SK-N-SH (cell line): ENCODE data around the gene TBXA2R. TPM values are rescaled to one million over a fixed set of nuclear protein-coding genes. Genes with fewer than 3 reads are reported as not detected.
A peak's percentile ranks its signal among the peaks of the same experiment; 100 is the strongest.

Experiments used
- CTCF ChIA-PET: fragments of 300-600, 350-600 bp; formaldehyde crosslinking; extraction: SDS; loops from one replicate; lab custom pipeline; 2021; lab: Yijun Ruan, JAX
- POLR2A ChIA-PET: fragments of 350-600 bp; sonication (Branson Sonifier 250); formaldehyde crosslinking; extraction: SDS; loops from one replicate; lab custom pipeline; 2020; ENCODE audit warnings: antibody characterized with exemption, inconsistent platforms; lab: Yijun Ruan, JAX
- DNase-seq: peaks from one replicate; pipeline ENCODE4 v3.0.0; 2012
- H2AFZ ChIP-seq: fragments of 200-600 bp; sonication (generic); 2 replicates; pipeline ENCODE4 v1.8.1; 2016; ENCODE audit warnings: antibody characterized with exemption, mild to moderate bottlenecking, low read depth
- H3F3A ChIP-seq: fragments of 200-600 bp; sonication (generic); replicated peaks from 2 replicates; pipeline ENCODE3; 2016; ENCODE audit warnings: antibody characterized with exemption, mild to moderate bottlenecking; ENCODE audit not compliant: insufficient read depth
- H3K27ac ChIP-seq, 2 experiments: fragments of 200-500 bp in 1 of 2; fragments of 200-600 bp in 1 of 2; sonication (Bioruptor generic) in 1 of 2; sonication (generic), shearing (Covaris generic) in 1 of 2; 2 replicates each; pipeline versions ENCODE4 v1.5.1 to v1.6.1; 2014 to 2016; ENCODE audit warnings: low read depth in 2 of 2, inconsistent platforms in 1 of 2, low read length in 1 of 2, mild to moderate bottlenecking in 1 of 2, mixed read lengths in 1 of 2
- H3K27me3 ChIP-seq: fragments of 200-600 bp; sonication (generic), shearing (Covaris generic); 2 replicates; pipeline ENCODE4 v1.6.1; 2016; ENCODE audit warnings: mixed run types; ENCODE audit not compliant: insufficient read depth
- H3K36me3 ChIP-seq, 2 experiments: fragments of 200-500 bp in 1 of 2; fragments of 200-600 bp in 1 of 2; sonication (Bioruptor generic) in 1 of 2; sonication (generic) in 1 of 2; replicated peaks in 1 of 2; 2 replicates each; pipeline versions ENCODE3 to v1.5.1; 2014 to 2016; ENCODE audit warnings: low read length in 1 of 2, mild to moderate bottlenecking in 1 of 2; ENCODE audit not compliant: insufficient read depth in 2 of 2, control insufficient read depth in 1 of 2
- H3K4me1 ChIP-seq, 2 experiments: fragments of 200-500 bp in 1 of 2; fragments of 200-600 bp in 1 of 2; sonication (Bioruptor generic) in 1 of 2; sonication (generic), shearing (Covaris generic) in 1 of 2; 2 replicates each; pipeline versions ENCODE4 v1.5.1 to v1.6.1; 2014 to 2016; ENCODE audit warnings: low read depth in 1 of 2, low read length in 1 of 2, mixed run types in 1 of 2; ENCODE audit not compliant: insufficient read depth in 2 of 2, control insufficient read depth in 1 of 2
- H3K4me2 ChIP-seq: fragments of 200-600 bp; sonication (generic), shearing (Covaris generic); 2 replicates; pipeline ENCODE4 v1.6.1; 2017; ENCODE audit warnings: mixed run types
- H3K4me3 ChIP-seq, 2 experiments: fragments of 200-500 bp in 1 of 2; fragments of 200-600 bp in 1 of 2; sonication (Bioruptor generic) in 1 of 2; sonication (generic), shearing (Covaris generic) in 1 of 2; 2 replicates each; pipeline versions ENCODE4 v1.5.1 to v1.8.1; 2014 to 2016; ENCODE audit warnings: low read depth in 2 of 2, inconsistent platforms in 1 of 2, low read length in 1 of 2, mild to moderate bottlenecking in 1 of 2, mixed read lengths in 1 of 2, moderate library complexity in 1 of 2
- H3K79me2 ChIP-seq: fragments of 200-600 bp; sonication (generic); 2 replicates; pipeline ENCODE4 v1.8.1; 2017; ENCODE audit warnings: mild to moderate bottlenecking; ENCODE audit not compliant: insufficient read depth
- H3K9ac ChIP-seq: fragments of 200-600 bp; sonication (generic); 2 replicates; pipeline ENCODE4 v1.6.1; 2017; ENCODE audit warnings: mixed run types
- H3K9me2 ChIP-seq: fragments of 200-600 bp; sonication (generic); 2 replicates; pipeline ENCODE4 v1.6.1; 2017; ENCODE audit warnings: mixed run types
- H3K9me3 ChIP-seq: fragments of 200-600 bp; sonication (generic); 2 replicates; pipeline ENCODE4 v1.6.1; 2017; ENCODE audit warnings: mixed run types, mild to moderate bottlenecking, moderate library complexity
- H4K20me1 ChIP-seq: fragments of 200-600 bp; sonication (generic); 2 replicates; pipeline ENCODE4 v1.6.1; 2017; ENCODE audit warnings: mild to moderate bottlenecking, mixed run types; ENCODE audit not compliant: insufficient read depth
- CHD2 ChIP-seq: fragments of 150-350 bp; IDR thresholded peaks from 2 replicates; pipeline ENCODE4 v1.6.1; 2018; ENCODE audit warnings: low read length; ENCODE audit not compliant: partially characterized antibody
- CTCF ChIP-seq: fragments of 200-600 bp; sonication (generic); IDR thresholded peaks from 2 replicates; pipeline ENCODE4 v1.6.1; 2017; ENCODE audit warnings: antibody characterized with exemption, mild to moderate bottlenecking, moderate library complexity
- EP300 ChIP-seq, 2 experiments: IDR thresholded peaks; 2 replicates each; pipeline versions ENCODE4 v1.4.0 to v1.6.1; 2012; ENCODE audit warnings: borderline replicate concordance in 1 of 2, low read depth in 1 of 2, low read length in 1 of 2
- FOXJ3 ChIP-seq: sonication (generic); formaldehyde crosslinking; IDR thresholded peaks from 2 replicates; pipeline ENCODE4 v1.5.1; 2020; ENCODE audit warnings: mild to moderate bottlenecking, missing genetic modification reagents
- FOXM1 ChIP-seq: IDR thresholded peaks from 2 replicates; pipeline ENCODE4 v1.4.0; 2012; ENCODE audit warnings: low read depth, mild to moderate bottlenecking
- GABPA ChIP-seq: IDR thresholded peaks from 2 replicates; pipeline ENCODE4 v1.4.0; 2012; ENCODE audit warnings: low read depth, mild to moderate bottlenecking
- GATA2 ChIP-seq: sonication (generic); formaldehyde crosslinking; IDR thresholded peaks from 2 replicates; pipeline ENCODE4 v1.5.0; 2020; ENCODE audit warnings: mild to moderate bottlenecking, missing genetic modification reagents
- JUND ChIP-seq: IDR thresholded peaks from 2 replicates; pipeline ENCODE4 v1.4.0; 2012
- MEF2A ChIP-seq: IDR thresholded peaks from 2 replicates; pipeline ENCODE4 v1.4.0; 2012; ENCODE audit warnings: low read depth, borderline replicate concordance
- MXI1 ChIP-seq: IDR thresholded peaks from 2 replicates; pipeline ENCODE4 v1.6.1; 2012; ENCODE audit warnings: mild to moderate bottlenecking, low read depth, low read length, improper control_type of control experiment
- NRF1 ChIP-seq: IDR thresholded peaks from 2 replicates; pipeline ENCODE4 v1.6.1; 2012; ENCODE audit warnings: low read depth, mild to moderate bottlenecking, low read length
- RAD21 ChIP-seq: IDR thresholded peaks from 2 replicates; pipeline ENCODE4 v1.6.1; 2012; ENCODE audit warnings: mild to moderate bottlenecking, low read length
- RXRA ChIP-seq: IDR thresholded peaks from 2 replicates; pipeline ENCODE4 v1.4.0; 2012; ENCODE audit warnings: low read depth, mild to moderate bottlenecking, borderline replicate concordance
- SIN3A ChIP-seq: IDR thresholded peaks from 2 replicates; pipeline ENCODE4 v1.6.1; 2012; ENCODE audit warnings: low read depth, mild to moderate bottlenecking, low read length, moderate library complexity, borderline replicate concordance
- TAF1 ChIP-seq: IDR thresholded peaks from 2 replicates; pipeline ENCODE4 v1.6.1; 2012; ENCODE audit warnings: low read depth, mild to moderate bottlenecking, low read length, moderate library complexity, borderline replicate concordance
- TEAD4 ChIP-seq: IDR thresholded peaks from 2 replicates; pipeline ENCODE4 v1.4.0; 2012; ENCODE audit warnings: mild to moderate bottlenecking, borderline replicate concordance; ENCODE audit not compliant: insufficient read depth
- WGBS: methylation state at CpG from one replicate; pipeline ENCODE4 v1.1.6; 2017; ENCODE audit warnings: low lambda C conversion rate; 5-methylcytosine and 5-hydroxymethylcytosine counted together
- polyA plus RNA-seq, 3 experiments: library from polyadenylated mRNA; depleted of rRNA; stranded (reverse); fragments of >200 nt; gene quantifications; 2 replicates each; pipeline ENCODE4 v1.2.3, GENCODE V29; 2012

Gene TBXA2R
- polyA plus RNA-seq, 1 of the 3 experiments (the other 2 are of a cell fraction): 0.92 TPM

DNA sequence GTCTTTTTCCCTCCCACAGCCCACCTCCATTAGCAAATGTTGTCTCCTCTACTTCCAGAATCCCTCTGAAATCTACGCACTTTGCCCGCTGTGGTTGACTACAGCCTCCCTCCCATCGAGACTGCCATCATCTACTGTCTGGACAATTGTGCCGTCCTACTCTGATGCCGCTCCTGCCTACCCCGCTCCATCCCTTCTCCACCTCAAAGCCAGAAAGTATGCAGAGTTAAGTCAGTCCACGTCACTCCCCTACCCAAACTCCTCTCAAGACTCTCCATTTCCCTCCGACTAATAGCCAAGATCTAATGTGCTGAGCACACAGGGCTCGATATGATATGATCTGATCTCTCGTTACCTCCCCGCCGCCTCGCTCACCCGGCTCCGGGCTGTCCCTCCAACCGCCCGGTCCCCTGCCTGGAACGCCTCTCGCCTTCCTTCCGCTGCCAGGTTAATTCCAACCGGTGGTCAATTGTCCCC lies 19.4 kb upstream of the TBXA2R start:
- peaks cover 0 to 7% of the 10 kb centered on the region in 2 experiments for H3K36me3 ChIP-seq
- H3K9me2 ChIP-seq: no peaks in the 10 kb centered on the region
- no peak overlapping the region; the same call in 1 of the 2 replicates for H2AFZ ChIP-seq
- no peak for DNase-seq
- ChIA-PET CTCF (interaction anchor here (1.0 to 2.5 kb wide), 2 partner anchors 41 to 81 kb away, joined by 4 to 6 read pairs; partner anchors contain the start of gene GIPC3), POLR2A (no interaction called here)
- H3K4me1 ChIP-seq: peaks cover 8 to 11% of the 10 kb centered on the region in 2 experiments; a peak in 2 of 4 replicates
- peaks cover 17% of the 10 kb centered on the region for H4K20me1 ChIP-seq
- H3K79me2 ChIP-seq: peaks cover 38% of the 10 kb centered on the region
- no peak for TF ChIP-seq RXRA
- no peak for TF ChIP-seq FOXJ3 (CRISPR knock-in tag)
- no peak for TF ChIP-seq CTCF
- no peak for TF ChIP-seq FOXM1
- no peak for TF ChIP-seq GATA2 (CRISPR knock-in tag)
- no peak for TF ChIP-seq RAD21
- TF ChIP-seq NRF1: no peak
- TF ChIP-seq CHD2: no peak
- no peak for TF ChIP-seq EP300 (IDR thresholded peaks at IDR 0.05; ENCODE audit: borderline replicate concordance in 1 of 2, low read depth in 1 of 2, low read length in 1 of 2)
- peak overlapping the region; percentile 99 for H3K4me2 ChIP-seq
- H3F3A ChIP-seq: peaks cover 8% of the 10 kb centered on the region
- no peaks in the 10 kb centered on the region for H3K27me3 ChIP-seq
- under 1% methylated on average over 20 of the region's 21 CpGs for WGBS
- peak overlapping the region; percentile 85 to 94 for H3K4me3 ChIP-seq
- H3K27ac ChIP-seq: peak overlapping the region in 1 of 2 experiments; percentile 88; a peak in 3 of 4 replicates
- peak overlapping the region; percentile 86 for H3K9ac ChIP-seq
- H3K9me3 ChIP-seq: no peaks in the 10 kb centered on the region

DNA sequence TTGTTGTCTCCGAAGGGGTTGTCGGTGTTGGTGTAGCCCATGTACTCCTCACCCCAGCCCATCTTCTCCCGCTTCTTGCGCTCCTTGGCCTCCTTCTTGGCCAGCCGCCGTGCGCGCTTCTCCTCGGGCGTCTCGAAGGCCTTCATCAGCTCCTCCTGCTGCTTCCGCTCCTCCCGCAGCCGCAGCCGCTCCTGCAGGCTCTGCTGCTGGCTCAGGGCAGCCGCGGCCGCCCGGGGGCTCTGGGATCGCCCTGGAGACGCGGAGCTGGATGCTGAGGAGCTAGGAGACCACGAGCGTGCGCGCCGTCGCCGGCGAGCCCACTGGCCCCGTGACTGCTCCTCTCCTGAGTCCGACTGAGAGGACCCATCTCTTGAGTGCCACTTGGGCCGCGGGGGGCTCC lies 17.0 kb upstream of the TBXA2R start:
- TF ChIP-seq NRF1 (no peak), MEF2A (no peak), SIN3A (no peak), TAF1 (no peak), FOXM1 (no peak), GABPA (no peak), TEAD4 (no peak), JUND (no peak), MXI1 (no peak), RAD21 (no peak)

More for the DNA sequence above, 17.0 kb upstream of the TBXA2R start:
- Histone ChIP-seq H3F3A (peaks cover 4% of the 10 kb centered on the region), H4K20me1 (peaks cover 17% of the 10 kb centered on the region), H3K27me3 (no peaks in the 10 kb centered on the region), H3K9me2 (no peaks in the 10 kb centered on the region), H3K79me2 (peaks cover 38% of the 10 kb centered on the region), H3K27ac (no peak overlapping the region), H3K4me1 (peaks cover 8 to 11% of the 10 kb centered on the region in 2 experiments; a peak in 2 of 4 replicates), H3K4me3 (no peak overlapping the region), H2AFZ (no peak overlapping the region), H3K9ac (no peak overlapping the region), H3K36me3 (peaks cover 0 to 15% of the 10 kb centered on the region in 2 experiments), H3K9me3 (no peaks in the 10 kb centered on the region), H3K4me2 (no peak overlapping the region)
- WGBS: 97% methylated on average over 27 of the region's 34 CpGs
- ChIA-PET CTCF (interaction anchor here (2.5 kb wide), 1 partner anchor 78 kb away, joined by 6 read pairs; no protein-coding TSS in a partner anchor), POLR2A (no interaction called here)
- DNase-seq: no peak
